GM23248 (cell line): ENCODE data around the gene TTC13. TPM values are rescaled to one million over a fixed set of nuclear protein-coding genes. Genes with fewer than 3 reads are reported as not detected.

Source experiments
- DNase-seq: peaks from one replicate; pipeline ENCODE4 v3.0.0-alpha.2; 2015
- H2AFZ ChIP-seq: fragments of 200-600 bp; sonication (generic); 2 replicates; pipeline ENCODE4 v1.6.1; 2016; ENCODE audit warnings: antibody characterized with exemption
- H3F3A ChIP-seq: fragments of 200-600 bp; sonication (generic); 2 replicates; pipeline ENCODE4 v1.6.1; 2016; ENCODE audit warnings: mild to moderate bottlenecking, antibody characterized with exemption, mixed run types; ENCODE audit not compliant: insufficient read depth
- H3K27ac ChIP-seq: fragments of 200-600 bp; sonication (generic); 2 replicates; pipeline ENCODE4 v1.5.1; 2016; ENCODE audit warnings: mild to moderate bottlenecking
- H3K27me3 ChIP-seq: fragments of 200-600 bp; sonication (generic); replicated peaks from 2 replicates; pipeline ENCODE4 v1.6.1; 2016; ENCODE audit warnings: mild to moderate bottlenecking; ENCODE audit not compliant: insufficient read depth
- H3K36me3 ChIP-seq: fragments of 200-600 bp; sonication (generic); 2 replicates; pipeline ENCODE4 v1.6.1; 2016; ENCODE audit warnings: low read depth, mild to moderate bottlenecking
- H3K4me1 ChIP-seq: fragments of 200-600 bp; sonication (generic); 2 replicates; pipeline ENCODE4 v1.6.1; 2016; ENCODE audit warnings: mild to moderate bottlenecking; ENCODE audit not compliant: insufficient read depth
- H3K4me2 ChIP-seq: fragments of 200-600 bp; sonication (generic); one replicate; pipeline ENCODE4 v1.6.1; 2016; ENCODE audit warnings: mild to moderate bottlenecking; ENCODE audit not compliant: unreplicated experiment
- H3K4me3 ChIP-seq: fragments of 200-600 bp; sonication (generic); 2 replicates; pipeline ENCODE4 v1.5.1; 2016; ENCODE audit warnings: mild to moderate bottlenecking
- H3K79me2 ChIP-seq: fragments of 200-600 bp; sonication (generic); 2 replicates; pipeline ENCODE4 v1.6.1; 2016; ENCODE audit warnings: mild to moderate bottlenecking; ENCODE audit not compliant: insufficient read depth
- H3K9ac ChIP-seq: fragments of 200-600 bp; sonication (generic); 2 replicates; pipeline ENCODE4 v1.6.1; 2016; ENCODE audit warnings: mild to moderate bottlenecking
- H3K9me2 ChIP-seq: fragments of 200-600 bp; sonication (generic); 2 replicates; pipeline ENCODE4 v1.6.1; 2016; ENCODE audit warnings: mixed run types, mild to moderate bottlenecking, moderate library complexity; ENCODE audit not compliant: insufficient read depth
- H3K9me3 ChIP-seq: fragments of 200-600 bp; sonication (generic); one replicate; pipeline ENCODE4 v1.6.1; 2017; ENCODE audit warnings: low read depth
- H4K20me1 ChIP-seq: fragments of 200-600 bp; sonication (generic); 2 replicates; pipeline ENCODE4 v1.6.0; 2016; ENCODE audit not compliant: insufficient read depth
- EZH2 ChIP-seq: fragments of 200-600 bp; sonication (generic); IDR thresholded peaks from 2 replicates; pipeline ENCODE4 v1.6.1; 2018; ENCODE audit warnings: antibody characterized with exemption, mild to moderate bottlenecking; ENCODE audit not compliant: insufficient read depth, poor library complexity, severe bottlenecking
- EZH2phosphoT487 ChIP-seq: fragments of 200-600 bp; sonication (generic); IDR thresholded peaks from 2 replicates; pipeline ENCODE4 v1.6.1; 2018; ENCODE audit warnings: antibody characterized with exemption, moderate library complexity, mild to moderate bottlenecking, low read depth; ENCODE audit not compliant: insufficient read depth
- WGBS, 2 experiments: methylation state at CpG; one replicate each; pipeline ENCODE4 v1.1.6; 2015 to 2017; ENCODE audit warnings: low lambda C conversion rate in 2 of 2, low coverage in 1 of 2; ENCODE audit errors: missing lambda C conversion rate in 2 of 2; 5-methylcytosine and 5-hydroxymethylcytosine counted together
- in situ Hi-C: fragments of 300-500 bp; cut with MboI; formaldehyde crosslinking; loops from 2 replicates; pipeline ENCODE4 v1.15.0; 2020
- polyA plus RNA-seq: library from polyadenylated mRNA; unstranded; fragments of >200 nt; fragmentation: Nextera tagmentation; extraction: Ambion mirVana; gene quantifications from 2 replicates; pipeline ENCODE4 v1.2.1, GENCODE V29; 2016
- total RNA-seq: library from RNA; depleted of rRNA; stranded (reverse); fragments of >200 nt; shearing (Covaris generic); gene quantifications from 2 replicates; pipeline ENCODE4 v1.2.3, GENCODE V29; 2014

TTC13 gene
- total and polyA plus RNA-seq, 2 experiments from 2014 or later, result 9.1 to 11.1 TPM

DNA sequence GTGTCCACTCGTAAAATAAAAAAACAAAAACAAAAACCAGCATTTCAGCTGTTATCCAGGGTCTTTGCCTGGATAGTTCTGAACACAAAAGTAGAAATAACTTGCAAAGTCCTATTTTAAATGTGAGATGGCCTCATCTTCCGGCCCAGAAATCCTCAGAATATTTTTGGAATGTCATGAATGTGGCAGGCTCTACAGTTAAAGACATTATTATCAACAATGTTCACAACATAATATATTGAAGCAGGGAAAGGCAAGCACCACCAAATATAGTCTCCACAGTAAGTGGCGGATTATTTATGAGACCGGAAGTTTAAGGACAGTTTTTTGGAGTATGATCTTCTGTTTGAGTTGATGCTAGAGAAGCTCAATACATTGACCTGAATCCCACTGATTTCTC, 109.2 kb downstream of the TTC13 start:
- H3F3A ChIP-seq, result peaks cover 43% of the 10 kb centered on the region
- H3K9me2 ChIP-seq, result no peaks in the 10 kb centered on the region
- H3K79me2 ChIP-seq, result peaks cover 33% of the 10 kb centered on the region
- H3K4me1 ChIP-seq, result peaks cover 33% of the 10 kb centered on the region
- in situ Hi-C loops, result no loop called here
- peak overlapping the region; percentile 77 for H3K4me2 ChIP-seq
- H3K27me3 ChIP-seq, result no peaks in the 10 kb centered on the region
- H4K20me1 ChIP-seq, result no peaks in the 10 kb centered on the region
- WGBS, 2 experiments, result 68 to 70% methylated on average over 4 of the region's 4 CpGs
- peak overlapping the region; percentile 77 for H3K9ac ChIP-seq
- H2AFZ ChIP-seq, result peak overlapping the region; percentile 80
- peak; percentile 50 for DNase-seq
- peak overlapping the region; percentile 62 for H3K4me3 ChIP-seq
- no peaks in the 10 kb centered on the region for H3K36me3 ChIP-seq
- H3K27ac ChIP-seq, result peak overlapping the region; percentile 73
- no peaks in the 10 kb centered on the region for H3K9me3 ChIP-seq
- TF ChIP-seq EZH2, result no peak
- no peak for TF ChIP-seq EZH2phosphoT487

DNA sequence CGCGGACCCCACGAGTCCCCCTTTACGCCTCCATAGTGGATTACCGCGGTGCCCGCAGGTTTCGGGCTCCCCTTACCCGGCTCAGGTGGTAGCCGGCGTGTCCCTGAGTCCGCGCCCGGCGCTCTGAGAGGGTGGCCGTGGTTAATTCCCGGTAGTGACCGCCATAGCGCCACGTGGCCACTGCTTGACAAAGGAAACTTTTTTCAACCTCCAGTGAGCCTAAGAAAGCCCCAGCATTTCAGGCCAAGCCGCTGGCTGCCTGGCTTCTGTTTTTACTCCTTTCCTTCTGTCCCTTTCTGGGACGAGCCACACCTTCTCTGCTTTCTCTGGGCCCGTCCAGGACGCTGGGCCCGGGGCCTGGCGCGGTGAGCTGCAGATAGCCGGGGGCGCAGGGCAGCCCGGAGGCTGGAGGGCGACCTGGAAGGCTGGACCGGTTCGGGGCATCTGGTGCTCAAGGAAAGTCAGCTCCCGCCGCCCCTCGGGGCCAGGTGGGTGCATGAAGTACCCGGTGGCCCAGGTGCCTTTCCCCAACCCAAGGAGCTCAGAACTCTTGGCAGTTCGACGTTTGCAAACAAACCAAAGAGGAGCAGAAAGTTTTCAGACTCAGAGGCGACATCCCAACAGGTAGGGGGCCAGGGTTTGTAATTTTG, 109.8 kb downstream of the TTC13 start:
- Histone ChIP-seq H3K27me3 (no peaks in the 10 kb centered on the region), H3K27ac (peak overlapping the region; percentile 73), H3K79me2 (peaks cover 40% of the 10 kb centered on the region), H3K9me3 (no peaks in the 10 kb centered on the region), H2AFZ (peak overlapping the region; percentile 80), H3K36me3 (no peaks in the 10 kb centered on the region), H3K4me2 (peak overlapping the region; percentile 77), H3K4me1 (peaks cover 39% of the 10 kb centered on the region), H3K4me3 (peak overlapping the region; percentile 62), H3F3A (peaks cover 44% of the 10 kb centered on the region), H3K9me2 (no peaks in the 10 kb centered on the region), H3K9ac (peak overlapping the region; percentile 77), H4K20me1 (no peaks in the 10 kb centered on the region)
- DNase-seq, result peak; percentile 68
- in situ Hi-C loops, result no loop called here
- TF ChIP-seq EZH2 (no peak), EZH2phosphoT487 (no peak)
- WGBS, 2 experiments, result 22 to 23% methylated on average over 35 to 37 of the region's 40 CpGs

DNA sequence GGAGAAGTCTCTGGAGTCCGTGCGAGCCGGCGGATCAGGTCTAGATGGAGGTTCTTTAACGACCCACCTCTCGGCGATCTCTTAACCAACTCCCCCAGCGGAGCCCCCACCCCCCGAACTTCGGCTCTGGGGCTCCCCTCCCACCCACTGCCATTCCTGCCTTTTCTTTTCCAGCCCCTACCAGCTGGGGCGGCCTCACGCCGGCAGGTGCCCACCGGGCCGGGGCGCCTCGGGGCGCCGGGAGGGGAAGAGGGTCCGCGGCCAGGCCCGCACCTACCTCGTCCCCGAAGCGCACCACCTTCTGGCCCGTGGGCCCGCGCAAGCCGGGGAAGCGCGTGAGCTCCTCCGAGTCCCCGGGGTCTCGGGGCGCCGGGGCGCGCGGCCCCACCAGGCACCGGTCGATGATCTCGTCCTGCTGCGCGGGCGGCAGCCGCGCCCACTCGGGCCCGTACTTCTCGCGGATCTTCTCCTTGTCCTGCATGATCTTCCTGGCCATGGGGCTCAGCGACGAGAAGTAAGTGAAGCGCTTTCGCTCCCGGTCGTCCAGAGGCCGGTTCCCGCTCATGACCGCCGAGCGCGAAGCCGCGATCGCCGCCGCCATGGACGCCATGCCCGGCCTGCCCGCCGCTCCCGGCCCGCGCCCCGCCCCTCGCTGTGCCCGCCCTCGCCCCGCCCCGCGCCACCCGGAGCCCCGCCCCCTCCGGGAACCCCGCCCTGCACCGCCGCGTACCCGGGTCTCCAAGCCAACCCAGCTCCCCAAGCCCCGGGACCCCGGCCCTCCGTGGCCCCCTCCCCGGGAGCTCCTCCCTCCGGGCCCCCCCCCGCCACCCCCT, 110.5 kb downstream of the TTC13 start, which contains the start of gene C1orf198:
Gene C1orf198 (minus strand): TSS at position 619 of the 833 bp plus-strand sequence. CDS start 9 bp downstream, at position 610.
- Histone ChIP-seq H3K4me1 (peaks cover 46% of the 10 kb centered on the region), H3K4me2 (peak within 1 kb of the TSS; percentile 89), H3K27ac (peak within 1 kb of the TSS; percentile 73), H3K9me3 (no peaks in the 10 kb centered on the region), H3K27me3 (no peaks in the 10 kb centered on the region), H3K79me2 (peaks cover 47% of the 10 kb centered on the region), H3K36me3 (no peaks in the 10 kb centered on the region), H3K4me3 (peak within 1 kb of the TSS; percentile 87), H3F3A (peaks cover 44% of the 10 kb centered on the region), H2AFZ (peak within 1 kb of the TSS; percentile 80), H3K9ac (peak within 1 kb of the TSS; percentile 78), H4K20me1 (no peaks in the 10 kb centered on the region; the same call in 1 of the 2 replicates), H3K9me2 (no peaks in the 10 kb centered on the region)
- WGBS, 2 experiments, result 1 to 3% methylated on average over 29 to 52 of the region's 96 CpGs
- DNase-seq, result peak; percentile 83
- in situ Hi-C loops, result no loop called here
- TF ChIP-seq EZH2phosphoT487 (no peak), EZH2 (no peak)

DNA sequence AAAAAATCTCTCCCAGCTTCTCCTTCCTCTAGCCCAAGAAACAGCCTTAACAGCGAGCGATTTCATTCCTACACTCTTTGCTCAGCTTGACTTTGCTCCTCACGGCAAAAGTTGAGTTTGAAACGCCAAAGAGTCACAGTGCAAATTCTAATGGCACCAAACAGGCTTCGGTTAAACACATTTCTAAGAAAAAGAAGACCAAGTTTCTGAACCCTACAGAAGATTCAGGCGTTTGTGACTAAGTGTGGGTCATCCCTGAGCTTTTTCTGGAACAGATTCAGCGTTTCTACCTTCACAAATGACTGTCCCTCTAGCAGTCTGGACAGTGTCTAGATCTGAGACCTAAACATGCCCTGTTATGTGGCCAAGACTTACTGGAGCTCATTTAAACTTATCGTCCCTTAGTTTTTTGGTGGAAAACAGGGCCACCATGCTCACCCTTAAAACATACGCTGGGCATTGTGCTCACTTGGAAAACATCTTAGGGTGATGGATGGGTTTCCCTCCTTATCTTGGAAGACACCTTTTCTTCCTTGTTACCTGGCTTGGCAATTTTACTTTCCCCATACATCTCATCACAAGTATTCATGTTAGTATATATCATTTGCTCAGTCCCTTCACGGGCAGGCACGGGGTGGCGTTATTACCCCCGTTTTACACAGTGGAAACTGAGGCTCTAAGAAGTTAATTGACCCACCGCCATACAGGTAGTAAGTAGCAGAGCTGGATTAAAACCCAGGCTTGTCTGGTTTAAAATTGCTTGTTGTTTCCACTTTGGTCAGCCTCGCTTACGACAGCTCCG, 111.4 kb downstream of the TTC13 start:
- peak overlapping the region; percentile 87 for H3K4me3 ChIP-seq
- peaks cover 55% of the 10 kb centered on the region for H3K79me2 ChIP-seq
- no peaks in the 10 kb centered on the region for H3K9me2 ChIP-seq
- peaks cover 54% of the 10 kb centered on the region for H3K4me1 ChIP-seq
- no peaks in the 10 kb centered on the region; the same call in 1 of the 2 replicates for H4K20me1 ChIP-seq
- TF ChIP-seq EZH2phosphoT487 (no peak), EZH2 (no peak)
- DNase-seq, result peak; percentile 73
- H3K4me2 ChIP-seq, result peak overlapping the region; percentile 89
- in situ Hi-C loops, result no loop called here
- peak overlapping the region; percentile 71 for H3K27ac ChIP-seq
- 1% methylated on average over 17 of the region's 17 CpGs for WGBS, 2 experiments
- H3K36me3 ChIP-seq, result no peaks in the 10 kb centered on the region
- no peaks in the 10 kb centered on the region for H3K9me3 ChIP-seq
- peaks cover 44% of the 10 kb centered on the region for H3F3A ChIP-seq
- H2AFZ ChIP-seq, result peak overlapping the region; percentile 65
- no peaks in the 10 kb centered on the region for H3K27me3 ChIP-seq
- peak overlapping the region; percentile 78 for H3K9ac ChIP-seq
